ENCODE measurements around the gene UBN2.

UBN2 gene

GRCh38 chr7:139232904-139233303 is 1.9 kb downstream of the UBN2 start:
- DNase-seq = no peak

DNA sequence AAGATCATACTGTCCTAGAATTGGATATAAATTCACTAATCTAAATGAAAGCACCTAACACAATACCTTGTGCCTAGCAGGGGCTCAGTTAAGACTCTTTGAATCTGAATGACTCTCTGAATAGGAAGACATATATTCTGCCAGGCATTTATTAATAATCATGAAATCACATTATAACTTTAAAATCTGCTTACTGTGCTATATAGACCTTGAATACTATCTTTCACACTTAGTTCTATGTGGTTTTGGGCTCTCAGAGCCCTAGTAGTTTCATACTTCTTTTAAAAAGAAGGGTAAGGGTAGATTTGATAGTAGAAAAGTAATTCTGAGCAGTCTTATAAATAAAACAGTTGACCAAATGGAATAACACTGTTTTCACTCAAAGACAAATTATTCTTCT is 10.2 kb downstream of the UBN2 start:
- no peak for DNase-seq

- DNase-seq = no peak
Observed at GRCh38 chr7:139242741-139243281, 11.8 kb downstream of the UBN2 start.

DNA sequence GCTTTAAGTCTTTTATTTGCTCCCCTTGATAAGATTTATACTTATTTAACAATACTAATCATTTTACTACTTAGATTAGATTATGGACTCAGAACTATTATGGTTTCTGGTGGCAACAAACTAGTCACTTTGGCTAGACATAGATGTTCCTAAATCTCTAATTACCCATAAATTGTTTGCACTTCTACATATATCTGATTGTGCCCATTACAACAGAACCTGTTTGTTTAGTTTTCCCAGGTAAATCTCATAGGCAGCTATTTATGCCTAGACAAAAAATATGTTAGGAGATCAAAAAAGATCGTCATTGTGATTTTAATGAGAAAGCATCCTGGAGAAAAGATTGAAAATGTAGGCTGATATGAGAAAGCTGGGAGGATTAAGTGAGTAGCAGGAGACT is 14.4 kb downstream of the UBN2 start:
- DNase-seq = no peak

GRCh38 chr7:139246494-139246893 is 15.5 kb downstream of the UBN2 start:
- no peak for DNase-seq

DNA sequence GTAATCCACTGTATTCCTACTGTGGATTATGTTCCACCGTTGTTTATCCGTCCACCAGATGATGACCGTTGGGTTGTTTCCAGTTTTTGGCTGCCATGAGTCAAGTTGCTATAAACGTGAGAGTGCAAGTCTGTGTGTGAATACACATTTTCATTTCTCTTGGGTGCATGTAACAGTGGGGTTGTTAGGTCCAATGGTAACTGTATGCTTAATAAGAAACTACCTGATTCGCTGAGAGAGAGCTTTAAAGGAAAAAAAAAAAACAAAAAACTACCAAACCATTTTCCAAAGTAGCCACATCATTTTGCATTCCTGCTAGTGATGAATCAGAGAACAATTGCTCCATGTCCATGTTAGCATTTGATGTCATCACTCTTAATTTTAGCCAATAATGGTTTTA is 15.9 kb downstream of the UBN2 start:
- no peak for DNase-seq

DNA sequence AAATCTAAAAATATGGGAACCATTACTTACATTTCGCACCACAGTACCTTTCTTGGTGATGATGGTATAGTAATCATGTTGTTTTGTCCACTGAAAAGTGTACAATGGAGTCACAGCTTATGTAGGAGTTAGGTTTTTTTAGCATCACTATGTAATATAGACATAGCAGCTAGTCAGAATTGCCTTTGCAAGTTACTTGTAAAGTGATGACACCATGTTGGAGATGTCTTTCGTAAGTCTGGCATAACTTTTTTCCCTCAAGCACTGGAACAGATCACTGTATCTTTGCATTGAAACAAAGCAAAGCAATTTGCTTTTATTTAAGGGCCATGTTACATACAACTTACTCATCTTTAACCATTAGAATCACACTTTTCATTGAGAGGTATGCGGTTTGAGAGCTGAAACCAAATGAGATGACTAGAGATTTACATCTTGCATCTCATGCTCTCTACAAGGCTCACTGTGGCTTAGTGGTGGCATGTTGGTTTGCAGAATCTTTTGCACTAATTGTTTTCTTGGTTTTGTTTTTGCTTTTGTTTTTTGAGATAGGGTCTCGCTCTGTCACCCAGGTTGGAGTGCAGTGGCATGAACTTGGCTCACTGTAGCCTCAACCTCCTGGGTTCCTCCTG is 18.3 kb downstream of the UBN2 start:
- DNase-seq = no peak

DNA sequence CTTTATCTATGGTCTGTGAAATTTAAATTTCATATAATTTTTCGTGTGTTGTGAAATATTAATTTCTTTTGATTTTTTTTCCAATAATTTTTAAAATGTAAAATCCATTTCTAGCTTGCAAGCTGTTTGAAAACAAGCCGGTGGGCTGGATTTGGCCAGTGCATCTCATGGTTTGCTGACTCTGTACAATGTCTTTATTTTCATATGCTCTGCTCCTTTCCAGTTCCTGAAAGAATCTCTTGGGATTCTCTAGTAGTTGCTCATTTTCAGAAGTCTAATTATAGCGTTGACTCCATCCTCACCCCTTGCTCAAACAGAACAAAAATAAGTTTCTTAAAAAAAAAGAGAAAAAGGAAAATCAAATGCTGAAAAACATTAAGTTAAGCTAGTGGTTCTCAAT is 21.4 kb downstream of the UBN2 start:
- DNase-seq = no peak

GRCh38 chr7:139254281-139254680 is 23.2 kb downstream of the UBN2 start:
- no peak for DNase-seq

- DNase-seq = no peak
Observed at GRCh38 chr7:139254728-139255127, 23.7 kb downstream of the UBN2 start.

DNA sequence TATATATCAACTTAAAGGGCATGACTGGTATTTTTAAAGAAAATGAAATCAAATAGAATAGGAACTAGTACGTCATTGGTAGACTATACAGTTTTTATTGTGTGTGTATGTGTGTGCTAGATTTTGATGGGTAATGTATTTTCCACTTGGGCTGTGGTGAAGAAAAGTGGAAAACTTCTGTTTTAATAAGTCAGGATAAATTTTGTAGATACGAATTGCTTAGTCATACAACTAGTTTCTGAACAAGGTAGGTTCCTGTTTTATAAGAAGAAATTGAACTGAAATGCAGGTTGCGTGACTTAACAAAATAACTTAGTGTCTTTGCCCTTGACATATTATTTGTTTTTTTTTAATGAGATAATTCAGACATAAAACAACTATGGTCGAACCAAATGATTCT is 24.3 kb downstream of the UBN2 start:
- DNase-seq = no peak

DNA sequence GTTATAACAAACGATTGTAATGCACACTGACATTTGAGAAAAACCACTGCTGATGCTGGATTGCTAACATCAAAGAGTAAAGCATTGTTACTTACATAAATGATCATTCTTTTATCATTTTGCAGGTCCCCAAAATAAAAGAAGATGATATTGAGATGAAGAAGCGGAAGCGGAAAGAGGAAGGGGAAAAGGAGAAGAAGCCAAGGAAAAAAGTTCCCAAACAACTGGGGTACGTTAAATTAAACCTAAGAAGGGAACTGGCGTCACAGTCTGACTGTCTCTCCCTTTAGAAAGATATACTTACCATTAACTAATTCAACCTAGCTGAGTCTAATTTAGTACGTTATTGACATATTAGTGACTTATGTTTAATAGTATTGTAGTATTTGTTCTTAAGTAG is 28.1 kb downstream of the UBN2 start:
- DNase-seq = no peak

GRCh38 chr7:139264220-139264619 is 33.2 kb downstream of the UBN2 start:
- DNase-seq = no peak

DNA sequence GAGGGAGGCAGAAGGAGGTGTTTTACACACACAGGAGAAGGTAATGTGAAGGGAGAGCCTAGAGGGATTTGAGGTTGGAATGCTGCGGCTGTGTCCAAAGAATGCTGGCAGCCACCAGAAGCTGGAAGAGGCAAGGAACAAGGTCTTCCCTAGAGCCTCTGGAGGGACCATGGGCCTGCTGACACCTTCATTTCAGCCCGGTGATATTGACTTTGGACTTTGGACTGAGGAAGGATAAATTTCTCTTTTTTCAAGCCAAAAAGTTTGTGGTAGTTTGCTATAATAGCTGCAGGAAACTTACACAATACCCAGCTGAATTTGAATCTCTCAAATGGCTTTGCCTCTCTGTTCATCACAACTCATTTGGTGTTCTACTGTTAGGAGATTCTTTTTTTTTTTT is 34.6 kb downstream of the UBN2 start:
- no peak for DNase-seq

- no peak for DNase-seq
Observed at GRCh38 chr7:139271718-139272628, 40.9 kb downstream of the UBN2 start.

GRCh38 chr7:139284252-139284896 is 53.3 kb downstream of the UBN2 start:
- DNase-seq = no peak

- DNase-seq = no peak
Observed at GRCh38 chr7:139286144-139286543, 55.1 kb downstream of the UBN2 start.

DNA sequence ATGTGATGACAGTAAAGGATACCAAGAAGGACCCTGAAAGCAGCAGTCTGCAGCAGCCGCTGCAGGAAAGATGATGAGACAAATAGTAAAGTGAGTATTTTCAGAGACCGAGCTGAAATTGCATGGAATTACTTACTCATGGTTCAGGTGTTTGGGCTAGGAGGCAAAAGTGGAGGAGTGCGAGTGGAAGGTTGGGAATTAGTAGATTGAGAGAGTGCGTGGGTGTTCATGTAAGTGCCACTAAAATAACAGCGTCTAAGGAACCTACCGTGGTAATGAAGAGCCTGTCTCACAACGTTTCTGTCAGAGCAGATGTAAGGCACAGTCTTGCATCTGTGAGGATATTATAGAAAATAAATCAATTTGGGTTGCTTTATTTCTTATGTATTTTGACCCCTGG is 61.8 kb downstream of the UBN2 start:
- no peak for DNase-seq

DNA sequence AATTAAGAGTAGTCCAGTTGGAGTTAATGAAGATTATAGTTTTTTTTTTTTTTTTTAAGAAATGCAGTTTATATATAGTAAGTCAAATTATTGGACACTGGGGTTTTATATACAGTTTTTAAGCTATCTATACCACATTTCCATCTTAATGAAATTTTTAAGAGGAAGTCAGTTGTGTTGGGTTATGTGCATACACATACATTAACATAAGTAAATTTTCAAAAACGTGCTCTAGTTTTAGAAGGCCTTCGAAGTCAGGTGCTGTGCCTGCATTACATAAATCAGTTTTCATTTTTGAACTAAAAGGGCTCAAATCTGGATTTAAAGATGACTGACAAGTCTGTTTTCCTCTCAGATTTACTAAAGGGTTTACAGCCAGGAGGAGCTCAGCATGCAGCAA is 62.5 kb downstream of the UBN2 start:
- no peak for DNase-seq

GRCh38 chr7:139294241-139294640 is 63.2 kb downstream of the UBN2 start:
- DNase-seq = no peak

- no peak for DNase-seq
Observed at GRCh38 chr7:139294951-139295575, 64.0 kb downstream of the UBN2 start.

- no peak for DNase-seq
Observed at GRCh38 chr7:139297795-139298194, 66.8 kb downstream of the UBN2 start.

- no peak for DNase-seq
Observed at GRCh38 chr7:139299296-139299695, 68.3 kb downstream of the UBN2 start.

Data from T-helper 9 cell (primary cell).